H1 (cell line): ENCODE measurements around the gene B4GALNT3. TPM values are rescaled to one million over a fixed set of nuclear protein-coding genes. Genes with fewer than 3 reads are reported as not detected.

Experiments used
- CTCF ChIA-PET: fragments of 300-600 bp; sonication (Branson Sonifier 250); formaldehyde crosslinking; loops from one replicate; lab custom pipeline; 2021; ENCODE audit not compliant: partially characterized antibody; lab: Charles Lee
- POLR2A ChIA-PET: fragments of 300-600 bp; sonication (Branson Sonifier 250); formaldehyde crosslinking; loops from one replicate; lab custom pipeline; 2021; ENCODE audit warnings: inconsistent platforms; ENCODE audit not compliant: partially characterized antibody; lab: Charles Lee
- DNase-seq, 2 experiments: peaks; one replicate each; pipeline versions ENCODE4 v3.0.0 to v3.0.0-alpha.2; 2010 to 2022; ENCODE audit warnings: low spot score in 2 of 2, low read depth in 1 of 2, mixed read lengths in 1 of 2
- FAIRE-seq: peaks from 2 replicates; lab custom pipeline; 2011; peaks lifted over from hg19 to GRCh38; lab: Jason Lieb, UNC
- H2AFZ ChIP-seq: 2 replicates; pipeline ENCODE4 v1.8.1; 2012; ENCODE audit warnings: low read length, inconsistent platforms
- H2AK5ac ChIP-seq: 2 replicates; pipeline ENCODE4 v1.6.1; 2013; ENCODE audit warnings: low read depth, low read length
- H2BK120ac ChIP-seq: replicated peaks from 2 replicates; pipeline ENCODE3; 2013; ENCODE audit warnings: low read depth, low read length, inconsistent platforms
- H2BK12ac ChIP-seq: 2 replicates; pipeline ENCODE4 v1.6.1; 2013; ENCODE audit warnings: low read depth, low read length
- H2BK15ac ChIP-seq: 2 replicates; pipeline ENCODE4 v1.6.1; 2013; ENCODE audit warnings: low read length
- H2BK20ac ChIP-seq: 2 replicates; pipeline ENCODE4 v1.6.1; 2013; ENCODE audit warnings: low read length
- H2BK5ac ChIP-seq: 2 replicates; pipeline ENCODE4 v1.6.1; 2013; ENCODE audit warnings: low read depth, low read length
- H3K14ac ChIP-seq: 2 replicates; pipeline ENCODE4 v1.6.1; 2013; ENCODE audit warnings: inconsistent platforms; ENCODE audit not compliant: insufficient read length
- H3K18ac ChIP-seq: 2 replicates; pipeline ENCODE4 v1.6.1; 2013; ENCODE audit warnings: low read length; ENCODE audit errors: extremely low read depth
- H3K23ac ChIP-seq: 2 replicates; pipeline ENCODE4 v1.6.1; 2013; ENCODE audit warnings: inconsistent platforms; ENCODE audit not compliant: insufficient read length
- H3K23me2 ChIP-seq: 2 replicates; pipeline ENCODE4 v1.6.1; 2013; ENCODE audit warnings: low read depth, low read length
- H3K27ac ChIP-seq: 2 replicates; pipeline ENCODE4 v1.6.1; 2011; ENCODE audit warnings: low read depth, low read length, inconsistent platforms
- H3K27me3 ChIP-seq, 4 experiments: replicated peaks in 1 of 4; 1 replicate in 1 of 4; 2 replicates in 3 of 4; pipeline versions ENCODE4 v1.6.1 to v1.8.1; 2011 to 2013; ENCODE audit warnings: low read length in 3 of 4, mild to moderate bottlenecking in 3 of 4, inconsistent platforms in 2 of 4, mixed read lengths in 2 of 4, moderate library complexity in 1 of 4; ENCODE audit not compliant: control insufficient read depth in 3 of 4, insufficient read depth in 3 of 4; ENCODE audit errors: extremely low read depth in 1 of 4
- H3K36me3 ChIP-seq, 4 experiments: 2 replicates each; pipeline versions ENCODE4 v1.6.1 to v1.8.1; 2011 to 2013; ENCODE audit warnings: mild to moderate bottlenecking in 4 of 4, low read length in 3 of 4, moderate library complexity in 2 of 4, control low read depth in 1 of 4, inconsistent platforms in 1 of 4; ENCODE audit not compliant: insufficient read depth in 4 of 4, control insufficient read depth in 2 of 4
- H3K4ac ChIP-seq: replicated peaks from 2 replicates; pipeline ENCODE3; 2013; ENCODE audit warnings: low read length, low read depth, mixed read lengths, inconsistent platforms; ENCODE audit not compliant: insufficient read length
- H3K4me1 ChIP-seq, 4 experiments: replicated peaks in 1 of 4; 1 replicate in 1 of 4; 2 replicates in 3 of 4; pipeline versions ENCODE4 v1.6.1 to v1.8.1; 2011 to 2013; ENCODE audit warnings: low read length in 3 of 4, inconsistent platforms in 2 of 4, mixed read lengths in 1 of 4; ENCODE audit not compliant: insufficient read depth in 4 of 4, control insufficient read depth in 3 of 4
- H3K4me2 ChIP-seq, 2 experiments: 2 replicates each; pipeline versions ENCODE4 v1.6.1 to v1.8.1; 2011 to 2013; ENCODE audit warnings: low read depth in 2 of 2, low read length in 2 of 2, control low read depth in 1 of 2, inconsistent platforms in 1 of 2, mild to moderate bottlenecking in 1 of 2; ENCODE audit not compliant: insufficient read depth in 1 of 2
- H3K4me3 ChIP-seq, 4 experiments: fragments of 200-600, 300-600 bp in 1 of 4; sonication (generic), shearing (Covaris generic), sonication (Bioruptor Twin) in 1 of 4; 2 replicates each; pipeline versions ENCODE4 v1.5.1 to v1.8.1; 2011 to 2016; ENCODE audit warnings: low read length in 4 of 4, low read depth in 3 of 4, control low read depth in 2 of 4, inconsistent platforms in 2 of 4, mild to moderate bottlenecking in 2 of 4, mixed read lengths in 1 of 4, moderate library complexity in 1 of 4; ENCODE audit not compliant: insufficient read depth in 2 of 4; ENCODE audit errors: extremely low read depth in 1 of 4
- H3K56ac ChIP-seq: replicated peaks from 2 replicates; pipeline ENCODE3; 2013; ENCODE audit warnings: low read depth, mild to moderate bottlenecking, mixed read lengths, low read length, inconsistent platforms; ENCODE audit not compliant: insufficient read length
- H3K79me1 ChIP-seq: 2 replicates; pipeline ENCODE4 v1.6.1; 2013; ENCODE audit warnings: low read depth, low read length, control low read depth
- H3K79me2 ChIP-seq, 2 experiments: 2 replicates each; pipeline versions ENCODE4 v1.6.1 to v1.8.1; 2012 to 2013; ENCODE audit warnings: low read length in 2 of 2, mild to moderate bottlenecking in 2 of 2, inconsistent platforms in 1 of 2; ENCODE audit not compliant: insufficient read depth in 2 of 2, control insufficient read depth in 1 of 2
- H3K9ac ChIP-seq, 4 experiments: replicated peaks in 1 of 4; 1 replicate in 1 of 4; 2 replicates in 3 of 4; pipeline versions ENCODE4 v1.6.1 to v1.8.1; 2011 to 2013; ENCODE audit warnings: low read depth in 3 of 4, low read length in 3 of 4, control low read depth in 2 of 4, mild to moderate bottlenecking in 2 of 4, moderate library complexity in 2 of 4, inconsistent platforms in 1 of 4; ENCODE audit errors: extremely low read depth in 1 of 4
- H3K9me3 ChIP-seq, 2 experiments: 2 replicates each; pipeline versions ENCODE4 v1.6.1 to v1.8.1; 2012 to 2013; ENCODE audit warnings: mild to moderate bottlenecking in 2 of 2, moderate library complexity in 2 of 2, control low read depth in 1 of 2, inconsistent platforms in 1 of 2, low read depth in 1 of 2, low read length in 1 of 2, mixed read lengths in 1 of 2; ENCODE audit not compliant: insufficient read depth in 2 of 2
- H4K20me1 ChIP-seq, 2 experiments: replicated peaks in 1 of 2; 2 replicates each; pipeline versions ENCODE3 to v1.8.1; 2011 to 2013; ENCODE audit warnings: inconsistent platforms in 2 of 2, low read length in 2 of 2, mild to moderate bottlenecking in 1 of 2; ENCODE audit not compliant: insufficient read depth in 2 of 2, control insufficient read depth in 1 of 2
- H4K5ac ChIP-seq: 2 replicates; pipeline ENCODE4 v1.6.1; 2013; ENCODE audit warnings: low read length, low read depth, mixed read lengths, inconsistent platforms; ENCODE audit not compliant: insufficient read length
- H4K8ac ChIP-seq: 2 replicates; pipeline ENCODE4 v1.8.0; 2013; ENCODE audit warnings: mild to moderate bottlenecking, moderate library complexity, low read length, inconsistent platforms; ENCODE audit not compliant: insufficient read depth; ENCODE audit errors: extremely low read depth
- H4K91ac ChIP-seq: replicated peaks from 2 replicates; pipeline ENCODE3; 2013; ENCODE audit warnings: low read length, mixed read lengths, inconsistent platforms; ENCODE audit not compliant: insufficient read length
- BCL11A ChIP-seq, 2 experiments: IDR thresholded peaks; one replicate each; pipeline ENCODE4 v1.6.1; 2011; ENCODE audit warnings: low read depth in 2 of 2, low read length in 2 of 2, mild to moderate bottlenecking in 2 of 2
- CBX8 ChIP-seq: fragments of 300-800, 300-1000 bp; sonication (generic); IDR thresholded peaks from 2 replicates; pipeline ENCODE4 v1.7.1; 2016; ENCODE audit warnings: low read depth, low read length, borderline replicate concordance
- CTBP2 ChIP-seq: IDR thresholded peaks from 2 replicates; pipeline ENCODE4 v1.7.0; 2011; ENCODE audit warnings: borderline replicate concordance, mild to moderate bottlenecking, moderate library complexity, mixed read lengths, low read length; ENCODE audit not compliant: insufficient read depth, insufficient read length
- GABPA ChIP-seq: IDR thresholded peaks from 2 replicates; pipeline ENCODE4 v1.6.1; 2011; ENCODE audit warnings: mild to moderate bottlenecking, low read length, moderate library complexity, borderline replicate concordance; ENCODE audit not compliant: insufficient read depth
- SAP30 ChIP-seq: fragments of 300-600 bp; sonication (generic); IDR thresholded peaks from 2 replicates; pipeline ENCODE4 v1.7.1; 2012; ENCODE audit warnings: low read length, moderate library complexity, mild to moderate bottlenecking, inconsistent platforms; ENCODE audit not compliant: insufficient read depth, insufficient replicate concordance
- SIX5 ChIP-seq: IDR thresholded peaks from 2 replicates; pipeline ENCODE4 v1.6.1; 2011; ENCODE audit warnings: mild to moderate bottlenecking, low read depth, low read length
- ZNF274 ChIP-seq: IDR thresholded peaks from 2 replicates; pipeline ENCODE4 v1.7.0; 2012; ENCODE audit warnings: low read length, borderline replicate concordance; ENCODE audit errors: extremely low read depth
- WGBS, 2 experiments: shearing (Covaris generic) in 1 of 2; methylation state at CpG; one replicate each; pipeline versions ENCODE4 v1.1.6 to v1.1.7; 2013 to 2015; ENCODE audit warnings: low lambda C conversion rate in 2 of 2, mixed read lengths in 2 of 2, inconsistent platforms in 1 of 2, low coverage in 1 of 2, missing lambda C conversion rate in 1 of 2; ENCODE audit not compliant: insufficient replicate concordance in 2 of 2, insufficient coverage in 1 of 2, insufficient read length in 1 of 2; ENCODE audit errors: extremely low coverage in 1 of 2, missing lambda C conversion rate in 1 of 2; 5-methylcytosine and 5-hydroxymethylcytosine counted together
- polyA plus RNA-seq, 7 experiments: library from polyadenylated mRNA; depleted of rRNA in 3 of 7; stranded (reverse) in 5 of 7; unstranded in 2 of 7; fragments of >200 nt in 5 of 7; fragments of 200-250 nt in 2 of 7; gene quantifications; 1 replicate in 5 of 7; 2 replicates in 1 of 7; 4 replicates in 1 of 7; pipeline versions ENCODE4 v1.2.1 to v1.2.3, GENCODE V29; 2011 to 2013; ENCODE audit warnings: missing spikeins in 2 of 7, mixed read lengths in 2 of 7
- total RNA-seq: library from RNA; stranded (reverse); fragmentation: NEBNext Ultra II Directional; extraction: Animal tissue kit (Norgen Biotek cat#: 25700); gene quantifications from 2 replicates; pipeline ENCODE4 v1.2.1, GENCODE V29; 2021
- TF ChIP-seq, protein P1 (sequence below), 3 experiments: IDR thresholded peaks; 1 replicate in 2 of 3; 2 replicates in 1 of 3; pipeline versions ENCODE4 v1.5.1 to v1.6.1; 2011; ENCODE audit warnings: low read length in 3 of 3, mild to moderate bottlenecking in 3 of 3, inconsistent platforms in 2 of 3, low read depth in 1 of 3, moderate library complexity in 1 of 3; ENCODE audit not compliant: insufficient read depth in 1 of 3; ENCODE audit errors: control extremely low read depth in 1 of 3

The B4GALNT3 gene
- total and polyA plus RNA-seq, 2 of the 8 experiments (the other 6 are each of a cell fraction or from before 2014, with no cell fraction given), result 12.5 to 20.3 TPM

GRCh38 chr12:464484-465267, 4.9 kb downstream of the B4GALNT3 start:
- Histone ChIP-seq H4K20me1 (peaks cover 3 to 9% of the 10 kb centered on the region in 2 experiments), H4K8ac (no peak overlapping the region), H2BK12ac (0 out of 2 replicates have a peak overlapping the region, but pooled peaks have one; percentile 69), H3K36me3 (no peaks in the 10 kb centered on the region), H2AK5ac (no peak overlapping the region; the same call in 1 of the 2 replicates), H4K5ac (no peak overlapping the region), H3K23ac (no peak overlapping the region), H2BK15ac (no peak overlapping the region), H4K91ac (no peak overlapping the region), H3K56ac (no peak overlapping the region), H3K9me3 (no peaks in the 10 kb centered on the region), H3K4ac (no peak overlapping the region), H3K27ac (no peak overlapping the region), H2BK120ac (no peak overlapping the region), H3K23me2 (peaks cover 4% of the 10 kb centered on the region; the same call in 1 of the 2 replicates), H3K4me2 (no peak overlapping the region), H3K79me2 (no peaks in the 10 kb centered on the region; a peak in 1 of 4 replicates), H3K27me3 (peaks cover 0 to 20% (median 8%) of the 10 kb centered on the region in 4 experiments; a peak in 5 of 7 replicates), H3K14ac (no peak overlapping the region), H3K4me1 (peaks cover 0 to 4% (median 0%) of the 10 kb centered on the region in 4 experiments; a peak in 2 of 7 replicates), H3K9ac (no peak overlapping the region), H3K18ac (no peak overlapping the region), H3K79me1 (no peaks in the 10 kb centered on the region; the same call in 1 of the 2 replicates), H2BK20ac (no peak overlapping the region), H2AFZ (no peak overlapping the region), H2BK5ac (no peak overlapping the region), H3K4me3 (no peak overlapping the region)
- WGBS, 2 experiments, result 90% methylated on average over 16 of the region's 16 CpGs; no CpG with 5 or more reads in 1 of the 2 experiments
- ChIA-PET POLR2A (no interaction called here), CTCF (interaction anchor here (0.6 to 4.3 kb wide), 8 partner anchors 10 to 493 kb away, joined by 3 to 28 read pairs (median 4); no protein-coding TSS in a partner anchor)
- DNase-seq (no peak), FAIRE-seq (no peak)
- no peak for TF ChIP-seq GABPA
- TF ChIP-seq, protein P1, sequence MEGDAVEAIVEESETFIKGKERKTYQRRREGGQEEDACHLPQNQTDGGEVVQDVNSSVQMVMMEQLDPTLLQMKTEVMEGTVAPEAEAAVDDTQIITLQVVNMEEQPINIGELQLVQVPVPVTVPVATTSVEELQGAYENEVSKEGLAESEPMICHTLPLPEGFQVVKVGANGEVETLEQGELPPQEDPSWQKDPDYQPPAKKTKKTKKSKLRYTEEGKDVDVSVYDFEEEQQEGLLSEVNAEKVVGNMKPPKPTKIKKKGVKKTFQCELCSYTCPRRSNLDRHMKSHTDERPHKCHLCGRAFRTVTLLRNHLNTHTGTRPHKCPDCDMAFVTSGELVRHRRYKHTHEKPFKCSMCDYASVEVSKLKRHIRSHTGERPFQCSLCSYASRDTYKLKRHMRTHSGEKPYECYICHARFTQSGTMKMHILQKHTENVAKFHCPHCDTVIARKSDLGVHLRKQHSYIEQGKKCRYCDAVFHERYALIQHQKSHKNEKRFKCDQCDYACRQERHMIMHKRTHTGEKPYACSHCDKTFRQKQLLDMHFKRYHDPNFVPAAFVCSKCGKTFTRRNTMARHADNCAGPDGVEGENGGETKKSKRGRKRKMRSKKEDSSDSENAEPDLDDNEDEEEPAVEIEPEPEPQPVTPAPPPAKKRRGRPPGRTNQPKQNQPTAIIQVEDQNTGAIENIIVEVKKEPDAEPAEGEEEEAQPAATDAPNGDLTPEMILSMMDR (IDR thresholded peaks at IDR 0.05; ENCODE audit: control extremely low read depth in 1 of 3, insufficient read depth in 1 of 3, low read depth in 1 of 3, low read length in 3 of 3), result no peak
- no peak for TF ChIP-seq SAP30
- no peak for TF ChIP-seq CBX8
- no peak for TF ChIP-seq ZNF274
- TF ChIP-seq SIX5, result no peak
- no peak for TF ChIP-seq CTBP2
- no peak for TF ChIP-seq BCL11A (IDR thresholded peaks at IDR 0.05; ENCODE audit: low read depth in 2 of 2, low read length in 2 of 2)
